Measurements from ENCODE around the gene FUT8.

FUT8 gene

DNA sequence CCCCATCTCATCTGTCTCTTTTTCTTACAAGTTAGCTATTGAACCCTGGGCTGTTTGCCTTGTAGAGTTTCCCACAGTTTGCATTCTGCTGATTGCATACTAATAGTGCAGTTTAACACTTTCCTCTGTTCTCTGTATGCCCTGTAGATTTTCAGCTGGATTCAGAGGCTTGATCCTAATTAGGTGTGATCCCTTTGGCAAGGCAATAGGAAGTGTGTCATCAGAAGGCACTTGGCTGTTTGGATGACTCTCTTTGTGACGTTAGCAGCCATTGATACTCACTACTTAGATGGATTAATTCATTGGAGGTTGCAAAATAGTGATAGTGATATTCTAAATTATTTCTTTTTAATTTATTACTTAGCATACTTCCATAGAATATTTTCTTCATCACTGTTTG, 33.6 kb downstream of the FUT8 start:
- Histone ChIP-seq H3K4me3 (ENCODE audit: low read length, poor library complexity, severe bottlenecking) (no peak overlapping the region), H3F3A (ENCODE audit: low read depth) (no peaks in the 10 kb centered on the region), H3K9ac (ENCODE audit: low read depth, low read length, poor library complexity, severe bottlenecking) (no peak overlapping the region), H3K9me3 (ENCODE audit: insufficient read depth, low read depth, low read length) (0 out of 2 replicates have a peak, but pooled peaks cover 1% of the 10 kb centered on the region), H3K4me1 (ENCODE audit: insufficient read depth, low read length, poor library complexity, severe bottlenecking) (no peaks in the 10 kb centered on the region), H3K9me2 (replicated peaks; ENCODE audit: low read depth, low read length) (no peaks in the 10 kb centered on the region), H3K4me2 (ENCODE audit: low read depth, low read length, poor library complexity, severe bottlenecking) (no peak overlapping the region), H2AFZ (ENCODE audit: low read length) (no peak overlapping the region), H3K36me3 (ENCODE audit: insufficient read depth, low read length) (peaks cover 6% of the 10 kb centered on the region), H3K27me3 (ENCODE audit: insufficient read depth, low read length, poor library complexity, severe bottlenecking) (no peaks in the 10 kb centered on the region), H3K79me2 (ENCODE audit: insufficient read depth, low read length) (peaks cover 41% of the 10 kb centered on the region), H4K20me1 (ENCODE audit: insufficient read depth, low read length, poor library complexity, severe bottlenecking) (no peaks in the 10 kb centered on the region)
- TF ChIP-seq EZH2phosphoT487 (IDR thresholded peaks at IDR 0.05; ENCODE audit: borderline replicate concordance): no peak
- TF ChIP-seq, protein P1, sequence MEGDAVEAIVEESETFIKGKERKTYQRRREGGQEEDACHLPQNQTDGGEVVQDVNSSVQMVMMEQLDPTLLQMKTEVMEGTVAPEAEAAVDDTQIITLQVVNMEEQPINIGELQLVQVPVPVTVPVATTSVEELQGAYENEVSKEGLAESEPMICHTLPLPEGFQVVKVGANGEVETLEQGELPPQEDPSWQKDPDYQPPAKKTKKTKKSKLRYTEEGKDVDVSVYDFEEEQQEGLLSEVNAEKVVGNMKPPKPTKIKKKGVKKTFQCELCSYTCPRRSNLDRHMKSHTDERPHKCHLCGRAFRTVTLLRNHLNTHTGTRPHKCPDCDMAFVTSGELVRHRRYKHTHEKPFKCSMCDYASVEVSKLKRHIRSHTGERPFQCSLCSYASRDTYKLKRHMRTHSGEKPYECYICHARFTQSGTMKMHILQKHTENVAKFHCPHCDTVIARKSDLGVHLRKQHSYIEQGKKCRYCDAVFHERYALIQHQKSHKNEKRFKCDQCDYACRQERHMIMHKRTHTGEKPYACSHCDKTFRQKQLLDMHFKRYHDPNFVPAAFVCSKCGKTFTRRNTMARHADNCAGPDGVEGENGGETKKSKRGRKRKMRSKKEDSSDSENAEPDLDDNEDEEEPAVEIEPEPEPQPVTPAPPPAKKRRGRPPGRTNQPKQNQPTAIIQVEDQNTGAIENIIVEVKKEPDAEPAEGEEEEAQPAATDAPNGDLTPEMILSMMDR (conservative IDR thresholded peaks at IDR 0.05; ENCODE audit: low read length): no peak

- TF ChIP-seq EZH2phosphoT487 (IDR thresholded peaks at IDR 0.05; ENCODE audit: borderline replicate concordance): no peak
- TF ChIP-seq, protein P1 (conservative IDR thresholded peaks at IDR 0.05; ENCODE audit: low read length): no peak
- Histone ChIP-seq H3K9ac (ENCODE audit: low read depth, low read length, poor library complexity, severe bottlenecking) (no peak overlapping the region), H3K4me1 (ENCODE audit: insufficient read depth, low read length, poor library complexity, severe bottlenecking) (no peaks in the 10 kb centered on the region), H3K4me2 (ENCODE audit: low read depth, low read length, poor library complexity, severe bottlenecking) (no peak overlapping the region), H4K20me1 (ENCODE audit: insufficient read depth, low read length, poor library complexity, severe bottlenecking) (no peaks in the 10 kb centered on the region), H3K9me2 (replicated peaks; ENCODE audit: low read depth, low read length) (no peaks in the 10 kb centered on the region), H3K79me2 (ENCODE audit: insufficient read depth, low read length) (peaks cover 55% of the 10 kb centered on the region), H3K36me3 (ENCODE audit: insufficient read depth, low read length) (peaks cover 10% of the 10 kb centered on the region), H3F3A (ENCODE audit: low read depth) (no peaks in the 10 kb centered on the region), H3K4me3 (ENCODE audit: low read length, poor library complexity, severe bottlenecking) (no peak overlapping the region), H3K9me3 (ENCODE audit: insufficient read depth, low read depth, low read length) (peaks cover 10% of the 10 kb centered on the region; the same call in 1 of the 2 replicates), H3K27me3 (ENCODE audit: insufficient read depth, low read length, poor library complexity, severe bottlenecking) (no peaks in the 10 kb centered on the region), H2AFZ (ENCODE audit: low read length) (no peak overlapping the region)
Observed at GRCh38 chr14:65449647-65450046, 37.1 kb downstream of the FUT8 start.

GRCh38 chr14:65453807-65454480, 41.4 kb downstream of the FUT8 start:
- peaks cover 20% of the 10 kb centered on the region for H3K36me3 ChIP-seq (ENCODE audit: insufficient read depth, low read length)
- H3K9ac ChIP-seq (ENCODE audit: low read depth, low read length, poor library complexity, severe bottlenecking): no peak overlapping the region
- peaks cover 43% of the 10 kb centered on the region for H3K79me2 ChIP-seq (ENCODE audit: insufficient read depth, low read length)
- no peaks in the 10 kb centered on the region for H3K9me2 ChIP-seq (replicated peaks; ENCODE audit: low read depth, low read length)
- H3K4me3 ChIP-seq (ENCODE audit: low read length, poor library complexity, severe bottlenecking): no peak overlapping the region
- peaks cover 10% of the 10 kb centered on the region; the same call in 1 of the 2 replicates for H3K9me3 ChIP-seq (ENCODE audit: insufficient read depth, low read depth, low read length)
- H2AFZ ChIP-seq (ENCODE audit: low read length): no peak overlapping the region
- H3K4me2 ChIP-seq (ENCODE audit: low read depth, low read length, poor library complexity, severe bottlenecking): no peak overlapping the region
- peaks cover 3% of the 10 kb centered on the region for H3K4me1 ChIP-seq (ENCODE audit: insufficient read depth, low read length, poor library complexity, severe bottlenecking)
- H4K20me1 ChIP-seq (ENCODE audit: insufficient read depth, low read length, poor library complexity, severe bottlenecking): no peaks in the 10 kb centered on the region
- no peaks in the 10 kb centered on the region for H3K27me3 ChIP-seq (ENCODE audit: insufficient read depth, low read length, poor library complexity, severe bottlenecking)
- TF ChIP-seq, protein P1 (conservative IDR thresholded peaks at IDR 0.05; ENCODE audit: low read length): no peak
- no peak for TF ChIP-seq EZH2phosphoT487 (IDR thresholded peaks at IDR 0.05; ENCODE audit: borderline replicate concordance)
- no peaks in the 10 kb centered on the region for H3F3A ChIP-seq (ENCODE audit: low read depth)

Measured in Loucy (cell line).